Astrocyte of the hippocampus (primary cell): ENCODE results near the gene MTOR.
"Not testable (repeated sequence)": the region's sequence is repeated elsewhere in the genome, so short reads cannot be mapped to it uniquely, and the experiment has no call there.

ENCODE experiments used
- DNase-seq: peaks from one replicate; pipeline ENCODE4 v3.0.0; 2011; ENCODE audit warnings: low read depth, low spot score

The MTOR gene

DNA sequence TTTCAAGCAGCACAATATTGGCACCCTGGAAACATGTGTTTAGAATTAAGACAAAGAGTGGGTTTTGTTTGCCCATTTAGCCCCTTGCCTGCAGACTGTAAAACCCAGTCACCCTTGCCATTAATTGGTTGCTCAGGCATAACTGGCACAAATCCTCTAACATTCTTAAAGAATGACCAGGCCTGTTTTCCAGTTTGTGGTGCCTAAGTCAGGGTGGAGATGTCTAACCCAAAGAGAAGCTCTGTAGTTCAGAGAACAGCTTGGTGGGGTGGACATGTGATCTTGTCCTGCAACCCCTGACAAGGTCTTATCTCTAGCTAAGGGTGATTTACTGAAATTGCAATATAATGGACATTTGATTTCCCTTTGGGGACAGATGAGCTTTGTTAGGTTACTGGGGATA is 82.0 kb downstream of the MTOR start:
- peak; percentile 78 for DNase-seq

DNA sequence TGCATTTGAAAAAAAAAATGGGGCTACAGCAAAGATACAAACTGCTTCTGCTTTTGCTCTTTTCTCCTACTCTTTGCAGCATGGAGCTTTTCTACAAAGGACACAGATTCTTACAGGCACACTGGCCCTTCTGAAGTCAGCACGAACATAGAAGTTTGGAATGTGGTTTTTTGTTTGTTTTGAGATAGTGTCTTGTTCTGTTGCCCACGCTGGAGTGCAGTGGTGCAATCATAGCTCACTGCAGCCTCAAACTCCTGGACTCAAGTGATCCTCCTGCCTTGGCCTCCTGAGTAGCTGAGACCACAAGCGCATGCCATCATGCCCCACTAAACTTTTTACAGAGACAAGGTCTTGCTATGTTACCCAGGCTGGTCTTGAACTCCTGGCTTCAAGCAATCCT is 82.6 kb downstream of the MTOR start:
- DNase-seq, result peak; percentile 52

DNA sequence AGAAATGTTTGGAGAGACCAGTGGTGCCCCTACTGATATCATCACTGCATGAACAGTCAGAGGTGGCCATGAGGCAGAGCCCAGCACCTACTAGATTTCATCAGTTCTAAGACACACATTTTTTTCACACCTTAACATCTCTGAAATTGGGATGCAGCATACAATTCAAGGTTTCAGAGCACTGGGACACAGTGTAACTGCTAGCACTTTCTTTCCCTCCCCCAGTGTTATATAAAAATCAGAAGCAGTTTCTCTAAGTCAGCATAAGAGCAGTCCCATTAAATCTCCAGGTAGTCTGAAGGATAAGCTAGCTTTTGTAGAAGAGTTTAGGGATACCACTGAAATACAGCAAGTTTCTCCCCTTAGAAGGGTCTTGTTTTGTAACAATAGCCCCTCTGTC is 83.2 kb downstream of the MTOR start:
- DNase-seq, result no peak

DNA sequence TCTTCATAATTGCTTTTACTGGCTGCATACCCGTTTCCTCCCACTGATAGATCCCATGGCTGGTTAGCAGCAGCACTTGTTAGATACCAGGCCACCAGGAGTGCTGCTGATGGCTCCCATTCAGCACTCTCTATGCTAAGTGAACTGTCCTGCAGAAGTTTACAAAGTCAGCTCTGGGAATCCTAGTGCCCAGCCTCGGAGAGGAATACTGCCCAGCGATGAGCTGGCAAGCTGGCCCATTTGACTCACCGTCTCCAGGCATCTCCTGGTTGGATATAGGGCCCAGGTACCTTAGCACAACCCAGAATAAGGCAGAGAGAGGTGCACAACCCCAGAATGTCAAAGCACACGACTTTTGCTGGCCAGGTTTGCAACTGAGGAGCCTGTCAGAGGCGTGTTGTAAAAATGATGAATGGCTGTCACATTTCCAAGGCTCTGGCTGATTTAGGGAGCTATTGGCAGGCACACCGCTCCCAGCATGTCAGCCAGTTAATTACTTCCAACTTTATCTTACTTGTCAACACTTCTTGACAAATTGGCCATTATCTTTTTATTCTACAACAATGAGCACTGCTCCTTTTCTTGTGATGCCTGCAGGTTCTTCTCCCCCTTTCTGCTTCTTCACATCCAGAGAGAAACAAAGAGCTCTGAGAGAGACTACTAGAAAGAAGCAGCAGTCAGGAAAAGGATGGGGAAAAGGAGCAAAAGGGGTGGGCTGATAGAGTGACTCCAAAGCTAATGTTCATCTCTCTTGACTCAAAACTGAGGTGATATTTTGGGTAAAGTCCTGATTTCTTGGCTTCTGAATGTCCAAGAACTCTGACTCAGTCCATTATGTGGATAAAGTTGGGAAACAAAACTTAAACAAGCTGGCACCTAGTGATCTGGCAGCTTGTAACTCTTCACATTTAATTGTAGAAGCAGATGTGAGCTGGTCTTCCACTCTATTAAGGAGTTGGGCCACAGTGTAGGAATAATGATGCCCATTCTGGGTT is 84.0 kb downstream of the MTOR start:
- peak; percentile 53 for DNase-seq

DNA sequence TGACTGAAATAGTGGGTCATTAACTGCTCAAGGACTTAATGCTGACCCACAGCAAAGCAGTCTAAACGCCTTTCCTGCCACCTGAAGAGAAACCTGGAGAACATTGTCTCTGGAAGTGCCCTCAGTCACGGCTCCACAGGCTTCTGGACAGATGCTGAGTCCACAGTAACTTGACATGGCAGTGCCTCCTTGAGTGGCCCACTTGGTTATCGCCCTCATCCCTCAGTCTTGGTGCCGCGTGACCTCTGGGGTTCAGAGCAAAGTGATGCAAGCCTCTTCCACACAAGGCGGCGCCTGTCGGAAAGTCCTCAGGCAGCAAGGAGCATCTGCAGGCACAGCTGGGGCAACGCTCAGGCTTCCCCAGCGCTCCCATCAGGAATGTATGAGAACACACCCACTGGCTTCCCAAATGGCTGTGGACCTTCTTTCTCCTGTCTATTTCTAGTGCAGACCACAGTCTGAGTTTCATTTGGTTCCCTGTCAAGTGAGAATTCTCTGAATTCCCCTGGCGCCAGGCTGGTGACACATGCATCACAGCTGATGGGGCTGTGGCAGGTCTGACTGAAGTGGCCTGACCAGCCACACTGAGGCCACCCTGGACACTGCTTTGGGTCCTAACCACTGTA is 86.2 kb downstream of the MTOR start:
- DNase-seq, result peak; percentile 89

DNA sequence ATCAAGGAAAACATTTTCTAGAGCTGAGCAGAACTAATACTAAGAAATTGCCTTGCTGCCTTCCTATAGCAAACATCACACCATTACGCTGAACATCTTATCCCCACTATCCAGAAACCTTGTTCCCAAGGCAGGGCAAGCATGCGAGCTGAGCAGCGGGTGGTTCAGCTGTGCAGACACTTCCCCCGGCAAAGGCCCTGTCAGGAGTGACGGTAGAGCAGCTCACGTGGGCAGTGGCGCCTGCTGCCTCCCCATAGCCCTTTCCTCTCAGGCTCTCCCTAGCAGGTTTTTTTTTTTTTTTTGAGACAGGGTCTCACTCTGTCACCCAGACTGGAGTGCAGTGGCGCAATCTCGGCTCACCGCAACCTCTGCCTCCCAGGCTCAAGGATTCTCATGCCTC is 86.9 kb downstream of the MTOR start:
- no peak for DNase-seq

DNA sequence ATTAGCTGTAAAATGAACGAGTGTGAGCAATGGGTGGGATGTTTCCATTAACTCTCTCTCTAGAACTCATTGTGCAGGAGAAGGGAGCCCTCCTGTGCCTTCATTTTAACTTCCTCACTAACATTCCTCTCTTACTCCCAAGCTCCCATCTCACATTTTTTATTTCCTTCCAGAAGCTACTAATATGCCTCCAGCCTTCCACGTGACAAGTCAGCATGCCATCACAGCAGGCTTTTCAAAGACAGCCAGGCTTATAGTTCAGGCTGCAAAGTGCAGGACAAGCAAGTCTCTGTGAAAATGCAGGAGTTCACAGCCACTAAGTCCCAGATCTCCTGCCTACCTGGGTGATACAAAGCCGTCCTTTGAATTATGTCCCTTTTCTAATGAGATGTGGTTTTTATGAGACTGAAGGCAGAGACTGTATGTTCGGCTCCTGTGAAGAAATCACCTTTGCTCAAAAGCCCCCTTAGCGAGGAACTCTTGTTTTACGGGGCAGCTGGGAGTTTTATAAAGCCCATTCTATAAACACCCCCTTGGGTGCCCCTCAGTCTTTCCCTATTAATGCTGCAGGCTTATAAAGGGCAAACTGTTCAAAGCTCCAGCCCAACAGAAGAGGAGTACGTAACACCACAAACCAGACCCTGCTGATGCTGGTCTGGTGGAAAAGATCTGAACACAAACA is 87.9 kb downstream of the MTOR start:
- DNase-seq, result no peak

DNA sequence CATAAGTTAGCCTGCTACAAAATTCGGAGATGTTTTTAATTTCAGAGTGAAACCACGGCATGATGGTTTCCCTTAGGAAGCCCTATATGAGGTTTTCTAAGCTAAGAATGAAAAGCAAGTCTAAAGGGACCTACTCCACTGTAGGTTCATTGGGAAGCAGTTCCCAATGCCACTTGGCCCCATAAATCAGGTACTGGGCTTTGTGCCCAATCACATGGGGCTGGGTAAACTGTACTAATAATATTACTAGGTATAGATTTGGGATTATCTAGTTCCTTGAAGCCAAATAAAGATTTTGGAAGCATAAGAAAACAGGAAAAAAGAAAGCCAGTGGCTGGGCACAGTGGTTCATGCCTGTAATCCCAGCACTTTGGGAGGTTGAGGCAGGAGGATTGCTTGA is 92.2 kb downstream of the MTOR start:
- no peak for DNase-seq

DNA sequence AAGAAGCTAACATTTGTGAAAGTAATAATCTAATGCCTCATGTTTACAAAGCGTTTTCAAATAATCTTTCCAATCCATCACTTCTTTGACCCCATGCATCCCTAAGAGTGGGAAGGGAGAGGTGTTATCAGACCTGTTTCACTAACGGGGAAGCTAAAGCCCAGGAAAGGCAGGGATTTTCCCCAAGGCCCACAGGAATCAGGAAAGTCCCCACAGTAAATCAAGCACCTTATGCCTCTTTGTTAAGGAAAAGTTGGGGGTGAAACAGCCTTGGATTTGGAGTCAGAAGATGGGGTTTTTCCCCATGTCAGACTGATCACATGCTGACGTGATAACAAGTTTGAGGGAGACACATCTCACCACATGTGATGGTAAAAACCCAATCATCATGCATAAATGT is 93.1 kb downstream of the MTOR start:
- no peak for DNase-seq

DNA sequence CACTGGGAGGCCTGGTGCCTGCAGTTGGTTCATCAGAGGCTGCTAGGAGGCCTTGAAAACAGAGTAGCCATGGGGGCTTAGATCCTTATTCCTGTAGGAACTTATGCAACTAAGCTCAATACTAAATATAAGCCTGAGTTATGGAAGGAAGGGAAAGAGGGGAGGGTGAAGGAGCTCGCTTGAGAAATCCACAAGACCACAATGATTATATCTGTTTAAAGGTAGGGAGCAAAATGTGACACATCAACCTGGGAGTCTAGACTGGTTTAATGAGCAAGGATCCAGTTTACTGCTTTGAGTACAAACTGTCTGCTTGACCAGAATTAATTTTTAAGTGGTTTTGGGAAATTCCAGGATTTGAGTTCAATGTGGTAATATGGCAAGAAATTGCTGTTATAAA is 93.6 kb downstream of the MTOR start:
- no peak for DNase-seq

DNA sequence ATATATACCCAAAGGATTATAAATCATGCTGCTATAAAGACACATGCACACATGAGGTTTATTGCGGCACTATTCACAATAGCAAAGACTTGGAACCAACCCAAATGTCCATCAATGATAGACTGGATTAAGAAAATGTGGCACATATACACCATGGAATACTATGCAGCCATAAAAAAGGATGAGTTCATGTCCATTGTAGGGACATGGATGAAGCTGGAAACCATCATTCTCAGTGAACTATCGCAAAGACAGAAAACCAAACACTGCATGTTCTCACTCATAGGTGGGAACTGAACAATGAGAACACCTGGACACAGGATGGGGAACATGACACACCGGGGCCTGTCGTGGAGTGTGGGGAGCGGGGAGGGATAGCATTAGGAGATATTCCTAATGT is 95.6 kb downstream of the MTOR start:
- not testable (repeated sequence) for DNase-seq

DNA sequence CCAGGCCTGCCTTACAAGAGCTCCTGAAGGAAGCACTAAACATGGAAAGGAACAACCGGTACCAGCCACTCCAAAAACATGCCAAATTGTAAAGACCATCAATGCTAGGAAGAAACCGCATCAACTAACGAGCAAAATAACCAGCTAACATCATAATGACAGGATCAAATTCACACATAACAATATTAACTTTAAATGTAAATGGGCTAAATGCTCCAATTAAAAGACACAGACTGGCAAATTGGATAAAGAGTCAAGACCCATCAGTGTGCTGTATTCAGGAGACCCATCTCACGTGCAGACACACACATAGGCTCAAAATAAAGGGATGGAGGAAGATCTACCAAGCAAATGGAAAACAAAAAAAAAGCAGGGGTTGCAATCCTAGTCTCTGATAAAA is 99.6 kb downstream of the MTOR start:
- not testable (repeated sequence) for DNase-seq

DNA sequence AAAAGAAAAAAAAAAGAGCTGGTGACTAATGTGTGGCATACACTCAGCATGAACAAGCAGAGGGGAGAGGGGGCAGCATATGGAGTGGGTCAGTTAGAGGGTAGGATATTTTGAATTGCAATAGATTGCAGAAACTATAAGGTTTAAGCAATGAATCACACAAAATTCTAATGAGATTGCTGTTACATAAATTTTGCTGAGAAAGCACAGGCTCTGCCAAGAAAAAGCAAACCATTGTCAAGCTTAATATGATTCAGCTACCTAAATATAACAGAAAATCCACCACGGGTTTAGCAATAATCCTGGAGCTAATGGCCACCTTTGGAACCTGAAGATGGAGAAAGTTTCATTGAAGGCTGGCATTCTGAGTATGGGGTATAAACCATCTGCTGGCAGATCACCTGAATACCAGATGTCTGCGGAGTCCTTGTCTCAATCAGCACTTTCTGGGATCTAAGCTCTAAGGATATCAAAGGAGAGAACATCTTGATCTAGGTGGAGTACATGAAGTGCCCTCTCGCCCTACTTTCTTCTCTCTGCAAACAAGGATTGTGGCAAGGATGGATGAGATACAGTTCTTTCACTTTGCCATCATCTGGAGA is 103.5 kb downstream of the MTOR start:
- peak; percentile 76 for DNase-seq

DNA sequence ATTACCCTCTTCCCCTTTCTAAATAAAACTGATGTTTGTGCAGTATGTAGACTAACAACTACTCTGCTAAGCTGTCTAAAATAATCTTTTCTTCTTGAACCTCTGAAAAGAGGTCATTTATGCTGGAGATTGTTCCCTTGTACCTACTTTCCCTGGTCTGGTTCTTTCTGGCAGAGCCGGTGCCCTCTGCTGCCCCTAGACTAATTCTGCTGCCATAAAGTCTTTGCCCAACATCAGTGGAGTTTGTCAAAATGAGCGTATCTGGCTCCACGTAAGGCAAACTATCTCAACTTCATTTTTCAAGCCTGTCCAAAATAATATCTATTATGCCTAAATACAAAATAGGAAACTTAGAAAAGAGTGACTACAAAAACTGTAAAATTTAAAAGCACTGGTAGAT is 104.1 kb downstream of the MTOR start:
- DNase-seq, result no peak

DNA sequence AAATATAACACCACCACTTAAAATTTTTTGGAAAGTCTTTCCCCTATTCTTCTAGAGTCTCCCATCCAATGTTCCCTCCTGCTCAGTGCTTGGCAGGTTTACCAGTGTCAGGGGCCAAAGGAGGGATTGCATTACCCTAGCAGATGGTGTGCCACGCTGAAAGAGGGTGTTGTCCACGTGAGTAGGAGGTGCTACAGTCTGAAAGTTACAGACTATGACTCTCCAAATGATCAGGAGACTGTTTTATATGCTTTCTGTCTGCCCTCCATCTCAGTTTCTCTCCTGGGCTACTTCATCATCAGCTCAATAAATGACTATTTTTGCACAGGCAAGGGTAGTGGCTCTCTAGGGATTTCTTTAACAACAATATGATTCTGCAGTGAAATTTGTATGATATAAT is 104.5 kb downstream of the MTOR start:
- no peak for DNase-seq

DNA sequence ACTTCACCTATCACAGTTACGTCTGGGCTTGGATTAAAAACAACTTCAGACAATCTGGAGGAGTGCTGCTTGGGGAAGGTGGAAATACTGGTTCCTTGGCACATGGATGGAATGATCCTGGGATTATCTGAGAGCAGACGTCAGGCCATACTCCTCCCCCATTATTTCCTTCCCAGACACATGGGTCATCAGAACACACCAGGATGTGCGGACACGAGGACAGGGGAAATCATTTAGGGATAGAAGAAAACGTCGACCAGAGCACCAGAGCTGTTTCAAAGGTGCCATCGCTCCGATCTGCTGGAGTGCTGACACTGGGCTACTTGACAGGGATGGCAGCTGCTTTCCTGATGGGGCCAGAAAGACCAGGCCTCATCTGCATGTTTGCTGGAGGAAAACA is 105.0 kb downstream of the MTOR start:
- DNase-seq, result no peak

DNA sequence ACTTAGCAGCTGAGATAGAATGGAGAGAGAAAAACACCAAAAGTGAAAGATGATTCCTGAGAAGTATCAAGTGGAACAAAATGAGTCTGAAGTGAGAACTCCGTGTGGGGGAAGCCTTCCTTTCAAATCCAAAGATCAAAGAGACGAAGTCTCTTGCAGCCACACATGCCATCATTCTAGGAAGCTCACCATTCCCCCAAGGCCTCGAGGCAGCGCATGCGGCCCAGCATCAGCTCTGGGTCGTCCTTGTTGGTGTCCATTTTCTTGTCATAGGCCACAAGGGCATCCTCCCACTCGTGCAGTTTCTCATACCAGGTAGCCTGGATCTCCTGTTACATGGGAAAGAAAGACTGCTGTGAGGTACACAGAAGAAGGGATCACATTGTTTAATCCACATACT is 105.4 kb downstream of the MTOR start:
- no peak for DNase-seq

DNA sequence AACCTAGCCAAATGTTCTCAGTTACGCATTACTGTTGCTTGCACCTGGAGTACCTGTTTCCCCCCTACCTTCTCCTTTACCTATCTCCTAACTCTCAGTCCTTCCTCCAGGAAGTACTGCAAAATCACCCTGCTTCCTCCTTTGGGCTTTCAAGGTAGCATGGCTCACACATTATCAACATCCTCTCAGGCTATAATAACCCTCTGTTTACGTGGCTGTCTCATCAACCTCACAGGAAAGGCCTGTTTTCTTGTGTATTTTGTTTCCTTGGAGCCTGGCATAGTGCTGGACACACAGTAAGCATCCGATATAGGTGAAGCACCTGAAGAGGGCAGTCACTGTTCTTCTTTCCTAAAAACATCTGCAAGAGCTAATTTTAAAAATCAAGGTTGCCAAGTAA is 105.9 kb downstream of the MTOR start:
- DNase-seq, result no peak

DNA sequence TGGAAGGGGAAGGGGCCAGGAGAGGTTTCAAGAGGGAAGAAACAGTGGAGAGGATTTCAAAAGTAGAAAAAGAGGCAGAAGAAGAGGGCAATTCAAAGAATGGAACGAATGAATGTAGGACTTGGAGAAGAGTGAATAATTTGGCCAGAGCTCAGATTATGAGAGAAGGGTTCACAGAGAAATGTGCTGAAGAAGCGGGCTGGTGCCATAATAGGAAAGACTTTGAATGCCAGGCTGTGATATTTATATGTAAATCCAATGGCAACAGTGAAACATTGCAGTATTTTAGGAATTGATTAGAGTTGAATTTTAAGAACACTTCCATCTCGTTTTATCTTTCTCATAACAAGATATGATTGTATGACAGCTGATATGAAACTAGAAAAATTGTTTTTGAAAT is 109.2 kb downstream of the MTOR start:
- no peak for DNase-seq

DNA sequence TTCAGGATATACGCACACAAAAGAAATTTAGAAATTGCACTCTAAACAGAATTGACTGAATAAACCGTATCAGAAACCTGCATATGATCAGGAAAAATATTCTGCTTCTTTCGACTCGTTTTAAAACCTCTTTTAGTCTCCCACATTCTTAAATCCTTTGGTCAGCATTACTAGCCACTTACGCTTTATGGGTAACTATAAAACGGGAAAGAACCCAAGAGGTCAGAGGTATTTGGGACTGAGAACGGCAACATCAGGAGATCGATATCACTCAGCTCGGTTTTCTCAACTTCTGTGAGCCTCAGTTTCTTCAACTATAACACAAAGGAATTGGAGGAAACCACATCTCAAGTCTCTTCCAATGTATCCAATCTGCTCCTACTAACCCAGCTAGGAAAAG is 109.6 kb downstream of the MTOR start:
- DNase-seq, result no peak

DNA sequence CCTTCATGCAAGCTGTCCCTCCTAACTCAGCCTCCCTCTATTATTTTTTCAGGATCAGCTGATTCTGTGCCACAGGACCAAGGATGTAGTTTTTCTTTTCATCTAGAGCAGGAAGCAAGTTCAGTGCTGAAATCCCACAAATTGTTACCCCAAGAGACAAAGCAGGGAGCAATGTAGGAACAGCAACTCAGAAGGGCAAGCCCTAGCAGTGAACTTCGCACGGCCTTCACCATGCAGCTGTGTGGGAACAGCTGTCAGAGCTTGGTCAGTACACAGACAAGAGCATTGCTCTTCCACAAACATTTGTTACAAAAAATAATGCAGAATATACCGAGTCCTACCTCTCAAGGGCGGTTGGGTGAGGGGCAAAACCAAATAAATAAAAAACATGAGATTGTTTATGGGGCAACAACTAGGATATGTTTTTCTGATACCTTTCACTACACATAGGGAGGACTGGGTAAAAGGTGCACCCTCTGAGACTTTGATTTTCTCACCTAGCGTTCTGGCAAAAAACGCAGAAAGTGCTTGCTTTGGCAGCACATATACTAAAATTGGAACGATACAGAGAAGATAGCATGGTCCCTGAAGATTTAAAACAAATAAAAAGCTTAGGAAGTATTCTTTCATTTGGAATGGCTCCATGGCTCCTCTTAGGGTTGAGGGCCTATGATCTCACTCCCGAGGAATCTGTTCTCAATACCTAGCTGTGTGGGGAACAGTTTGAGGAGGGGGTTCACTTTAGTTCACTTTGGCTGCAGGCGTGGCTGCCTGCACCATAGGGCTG is 110.3 kb downstream of the MTOR start:
- peak; percentile 60 for DNase-seq
